GM21390 (cell line): ENCODE results near the gene ARAP1.
A peak's percentile ranks its signal among the peaks of the same experiment; 100 is the strongest.

ENCODE experiments used
- ATAC-seq: cut with Tn5 transposase; IDR thresholded peaks from one replicate; pipeline ENCODE4 v1.9.1; 2021; ENCODE audit not compliant: unreplicated experiment

Gene ARAP1

GRCh38 chr11:72725724-72726028, 26.5 kb downstream of the ARAP1 start:
- no peak for ATAC-seq

GRCh38 chr11:72724851-72725723, 27.1 kb downstream of the ARAP1 start:
- no peak for ATAC-seq

- ATAC-seq: no peak
These were observed 28.1 kb downstream of the ARAP1 start for GRCh38 chr11:72724021-72724551.

- ATAC-seq: no peak
These were observed 28.7 kb downstream of the ARAP1 start for GRCh38 chr11:72723508-72723907.

- ATAC-seq: peak; percentile 77
These were observed 30.0 kb downstream of the ARAP1 start for GRCh38 chr11:72722050-72722748.

- ATAC-seq: no peak
These were observed 30.5 kb downstream of the ARAP1 start for GRCh38 chr11:72721689-72722049.

- no peak for ATAC-seq
These were observed 30.9 kb downstream of the ARAP1 start for GRCh38 chr11:72721276-72721675.

- no peak for ATAC-seq
These were observed 31.4 kb downstream of the ARAP1 start for GRCh38 chr11:72720784-72721183.

- ATAC-seq: no peak
These were observed 32.2 kb downstream of the ARAP1 start for GRCh38 chr11:72720047-72720446.

- ATAC-seq: no peak
These were observed 32.7 kb downstream of the ARAP1 start for GRCh38 chr11:72719551-72719950.

- ATAC-seq: no peak
These were observed 33.1 kb downstream of the ARAP1 start for GRCh38 chr11:72719144-72719543.

- ATAC-seq: no peak
These were observed 34.1 kb downstream of the ARAP1 start for GRCh38 chr11:72718101-72718501.

- ATAC-seq: no peak
These were observed 35.3 kb downstream of the ARAP1 start for GRCh38 chr11:72716788-72717435.

GRCh38 chr11:72716290-72716689, 35.9 kb downstream of the ARAP1 start:
- ATAC-seq: no peak

GRCh38 chr11:72712841-72713240, 39.4 kb downstream of the ARAP1 start:
- ATAC-seq: no peak

GRCh38 chr11:72712168-72712751, 39.9 kb downstream of the ARAP1 start:
- ATAC-seq: no peak

GRCh38 chr11:72711141-72711540, 41.1 kb downstream of the ARAP1 start:
- ATAC-seq: no peak

- no peak for ATAC-seq
These were observed 41.9 kb downstream of the ARAP1 start for GRCh38 chr11:72710278-72710677.

- no peak for ATAC-seq
These were observed 42.5 kb downstream of the ARAP1 start for GRCh38 chr11:72709478-72710238.

- no peak for ATAC-seq
These were observed 45.2 kb downstream of the ARAP1 start for GRCh38 chr11:72707032-72707431.

GRCh38 chr11:72706579-72706978, 45.6 kb downstream of the ARAP1 start:
- ATAC-seq: no peak
